Measurements from ENCODE around the gene FBXL20. TPM values are rescaled to one million over a fixed set of nuclear protein-coding genes. Genes with fewer than 3 reads are reported as not detected.
A peak's percentile ranks its signal among the peaks of the same experiment; 100 is the strongest.
"Not testable (repeated sequence)": the region's sequence is repeated elsewhere in the genome, so short reads cannot be mapped to it uniquely, and the experiment has no call there.

FBXL20 gene
- total and polyA plus RNA-seq, 2 donors = 4.0 to 18.6 TPM

DNA sequence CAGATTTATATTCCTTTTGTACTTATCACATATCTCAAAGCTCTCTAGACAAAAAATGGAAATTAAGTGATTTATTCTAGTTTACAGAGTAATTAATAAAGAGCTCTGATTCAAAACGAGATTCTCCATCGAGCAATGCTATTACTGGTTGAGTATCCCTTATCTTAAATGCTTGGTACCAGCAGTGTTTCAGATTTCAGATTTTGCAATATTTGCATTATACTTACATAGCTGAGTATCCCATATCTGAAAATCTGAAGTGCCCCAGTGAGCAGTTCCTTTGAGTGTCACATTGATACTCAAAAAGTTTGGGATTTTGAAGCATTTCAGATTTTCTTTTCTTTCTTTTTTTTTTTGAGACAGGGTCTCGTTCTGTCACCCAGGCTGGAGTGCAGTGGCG, 118.3 kb downstream of the FBXL20 start:
- H3K36me3 ChIP-seq (ENCODE audit: insufficient read depth) = peaks cover 3% of the 10 kb centered on the region

DNA sequence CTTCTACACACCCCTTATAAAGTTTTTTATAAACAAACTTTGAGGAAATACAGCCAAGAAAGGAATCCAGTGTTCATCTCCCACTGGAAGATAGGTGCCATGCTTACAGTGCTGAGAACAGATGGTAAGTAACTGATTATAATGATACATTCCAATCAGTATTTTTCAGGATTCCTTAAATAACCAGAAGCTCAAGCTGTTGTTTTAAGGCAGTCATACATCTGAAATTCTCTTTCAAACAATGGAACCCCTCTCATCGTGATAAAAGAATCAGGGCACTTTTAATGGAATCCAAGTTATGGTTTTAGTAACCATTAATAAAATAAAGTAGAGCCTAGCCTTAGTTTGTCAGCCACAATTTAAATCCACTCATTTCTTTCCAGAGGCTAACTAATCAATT, 119.6 kb downstream of the FBXL20 start:
- Histone ChIP-seq H3K4me3 (ENCODE audit: low read depth, low read length) (no peak overlapping the region), H3K36me3 (ENCODE audit: insufficient read depth) (peaks cover 2% of the 10 kb centered on the region), H3K4me1 (ENCODE audit: insufficient read depth) (no peaks in the 10 kb centered on the region), H3K27ac (ENCODE audit: low read depth) (no peak overlapping the region)
- DNase-seq (ENCODE audit: extremely low spot score) = no peak
- WGBS = 40% methylated on average over 1 of the region's 1 CpG

More for the DNA sequence above, 118.3 kb downstream of the FBXL20 start:
- 91% methylated on average over 4 of the region's 4 CpGs for WGBS
- no peak overlapping the region for H3K27ac ChIP-seq (ENCODE audit: low read depth)
- no peaks in the 10 kb centered on the region for H3K4me1 ChIP-seq (ENCODE audit: insufficient read depth)
- no peak for DNase-seq (ENCODE audit: extremely low spot score)
- no peak overlapping the region for H3K4me3 ChIP-seq (ENCODE audit: low read depth, low read length)

DNA sequence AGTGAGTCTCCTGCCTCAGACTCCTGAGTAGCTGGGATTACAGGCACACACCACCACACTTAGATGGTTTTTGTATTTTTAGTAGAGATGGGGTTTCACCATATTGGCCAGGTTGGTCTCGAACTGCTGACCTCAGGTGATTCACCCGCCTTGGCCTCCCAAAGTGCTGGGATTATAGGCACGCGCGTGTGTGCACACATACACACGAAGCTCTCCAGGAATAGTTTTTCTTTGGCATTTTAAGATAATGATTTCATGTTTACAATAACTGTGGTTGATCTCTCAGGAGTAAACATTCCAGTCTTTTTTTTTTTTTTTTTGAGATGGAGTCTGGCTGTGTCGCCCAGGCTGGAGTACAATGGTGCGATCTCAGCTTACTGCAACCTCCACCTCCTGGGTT, 123.2 kb downstream of the FBXL20 start:
- 89% methylated on average over 8 of the region's 8 CpGs for WGBS
- not testable (repeated sequence) for H3K27ac ChIP-seq (ENCODE audit: low read depth); DNase-seq (ENCODE audit: extremely low spot score); H3K4me1 ChIP-seq (ENCODE audit: insufficient read depth); H3K36me3 ChIP-seq (ENCODE audit: insufficient read depth); H3K4me3 ChIP-seq (ENCODE audit: low read depth, low read length)

DNA sequence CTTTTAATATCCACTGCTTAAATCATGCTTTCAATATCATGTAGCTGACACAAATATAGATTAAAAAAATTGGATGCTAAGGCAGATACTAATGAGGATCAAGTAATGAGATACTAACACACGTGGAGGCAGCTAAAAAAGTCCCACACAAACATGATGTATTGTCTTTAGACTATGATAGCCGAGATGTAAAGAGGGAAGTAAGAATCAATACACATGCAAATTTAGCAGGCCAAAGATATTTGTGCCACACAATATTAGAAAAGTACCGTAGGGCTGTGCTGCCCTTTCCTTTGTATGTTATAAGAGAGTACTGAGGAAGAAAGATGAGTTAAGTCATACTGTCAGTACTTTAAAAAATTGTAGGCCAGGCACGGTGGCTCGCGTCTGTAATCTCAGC, 124.3 kb downstream of the FBXL20 start:
- 81% methylated on average over 6 of the region's 6 CpGs for WGBS
- Histone ChIP-seq H3K27ac (ENCODE audit: low read depth) (no peak overlapping the region), H3K36me3 (ENCODE audit: insufficient read depth) (peaks cover 2% of the 10 kb centered on the region), H3K4me3 (ENCODE audit: low read depth, low read length) (no peak overlapping the region), H3K4me1 (ENCODE audit: insufficient read depth) (no peaks in the 10 kb centered on the region)
- DNase-seq (ENCODE audit: extremely low spot score) = no peak

DNA sequence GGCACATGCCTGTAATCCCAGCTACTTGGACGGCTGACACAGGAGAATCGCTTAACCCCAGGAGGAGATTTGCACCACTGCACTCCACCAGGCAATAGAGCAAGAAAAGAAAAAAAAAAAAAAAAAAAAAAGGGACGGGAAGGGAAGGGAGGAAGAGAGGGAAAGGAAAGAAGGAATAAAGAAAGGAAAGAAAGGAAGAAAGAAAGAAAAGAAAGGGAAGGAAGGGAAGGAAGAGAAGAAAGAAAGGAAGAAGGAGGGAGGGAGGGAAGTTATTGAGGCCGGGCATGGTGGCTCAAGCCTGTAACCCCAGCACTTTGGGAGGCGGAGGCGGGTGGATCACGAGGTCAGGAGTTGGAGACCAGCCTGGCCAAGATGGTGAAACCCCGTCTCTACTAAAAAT, 125.3 kb downstream of the FBXL20 start:
- DNase-seq (ENCODE audit: extremely low spot score) = no peak
- Histone ChIP-seq H3K4me1 (ENCODE audit: insufficient read depth) (no peaks in the 10 kb centered on the region), H3K36me3 (ENCODE audit: insufficient read depth) (peaks cover 2% of the 10 kb centered on the region), H3K27ac (ENCODE audit: low read depth) (no peak overlapping the region), H3K4me3 (ENCODE audit: low read depth, low read length) (no peak overlapping the region)
- 90% methylated on average over 8 of the region's 8 CpGs for WGBS

DNA sequence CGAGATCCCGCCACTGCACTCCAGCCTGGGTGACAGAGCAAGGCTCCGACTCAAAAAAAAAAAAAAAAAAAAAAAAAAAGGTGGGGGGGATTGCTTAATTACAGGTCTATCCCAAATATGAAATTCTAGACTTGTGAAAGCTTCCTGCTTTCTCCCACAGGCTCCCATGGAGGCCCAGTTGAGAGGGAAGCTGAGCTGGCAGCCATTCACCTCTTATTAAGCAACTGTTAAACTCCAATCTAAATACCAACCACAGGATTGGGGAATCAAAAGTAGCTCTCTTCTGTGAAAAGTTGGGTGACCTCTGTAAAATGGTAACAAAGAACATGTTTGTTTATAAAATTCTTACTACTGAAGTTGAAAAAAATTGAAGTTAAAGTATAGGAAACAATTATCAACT, 129.9 kb downstream of the FBXL20 start:
- DNase-seq (ENCODE audit: extremely low spot score) = no peak
- Histone ChIP-seq H3K36me3 (ENCODE audit: insufficient read depth) (peaks cover 4% of the 10 kb centered on the region), H3K4me3 (ENCODE audit: low read depth, low read length) (no peak overlapping the region), H3K27ac (ENCODE audit: low read depth) (no peak overlapping the region), H3K4me1 (ENCODE audit: insufficient read depth) (no peaks in the 10 kb centered on the region)
- WGBS = 94% methylated on average over 3 of the region's 3 CpGs

DNA sequence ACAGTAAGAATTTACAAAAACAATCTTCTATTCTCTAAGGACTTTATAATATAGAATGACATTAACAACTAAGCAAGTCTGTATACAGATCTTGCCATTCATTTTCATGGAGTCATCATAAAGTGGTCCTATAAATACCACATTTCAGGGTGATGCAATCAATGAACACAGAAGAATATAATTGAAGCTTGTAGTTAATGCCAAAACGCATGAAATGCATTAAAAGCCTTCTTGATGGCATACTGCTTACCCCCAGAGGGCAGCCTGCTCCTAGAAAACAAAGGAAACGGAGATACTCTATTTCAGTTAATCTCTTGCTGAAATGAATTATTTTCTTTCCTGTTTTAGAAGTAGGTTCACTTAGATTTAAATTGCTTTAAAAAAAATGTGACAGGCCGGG, 130.5 kb downstream of the FBXL20 start:
- Histone ChIP-seq H3K4me3 (ENCODE audit: low read depth, low read length) (no peak overlapping the region), H3K27ac (ENCODE audit: low read depth) (no peak overlapping the region), H3K4me1 (ENCODE audit: insufficient read depth) (no peaks in the 10 kb centered on the region), H3K36me3 (ENCODE audit: insufficient read depth) (peaks cover 4% of the 10 kb centered on the region)
- no peak for DNase-seq (ENCODE audit: extremely low spot score)
- WGBS = 22% methylated on average over 3 of the region's 3 CpGs

DNA sequence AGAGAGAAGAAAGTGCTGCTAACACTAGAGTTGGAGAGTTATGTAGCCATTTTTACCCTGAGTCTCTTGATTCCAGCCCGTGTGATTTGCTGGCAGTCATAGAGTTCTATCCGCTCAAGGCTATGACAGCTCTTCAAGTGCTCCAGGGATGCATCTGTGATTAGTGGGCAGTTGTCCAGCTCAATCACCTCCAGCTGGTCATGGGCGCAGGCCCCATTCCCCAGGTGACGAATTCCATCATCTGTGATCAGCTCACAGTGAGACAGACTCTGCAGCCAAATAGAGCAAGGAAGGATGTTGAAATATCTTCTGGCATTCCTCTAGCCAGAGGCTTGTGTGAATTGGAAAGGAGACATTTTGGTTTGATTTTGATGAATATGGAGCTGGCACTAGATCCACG, 137.3 kb downstream of the FBXL20 start:
- Histone ChIP-seq H3K36me3 (ENCODE audit: insufficient read depth) (peaks cover 8% of the 10 kb centered on the region), H3K27ac (ENCODE audit: low read depth) (no peak overlapping the region), H3K4me3 (ENCODE audit: low read depth, low read length) (no peak overlapping the region), H3K4me1 (ENCODE audit: insufficient read depth) (no peaks in the 10 kb centered on the region)
- no peak for DNase-seq (ENCODE audit: extremely low spot score)
- WGBS = 88% methylated on average over 5 of the region's 5 CpGs

DNA sequence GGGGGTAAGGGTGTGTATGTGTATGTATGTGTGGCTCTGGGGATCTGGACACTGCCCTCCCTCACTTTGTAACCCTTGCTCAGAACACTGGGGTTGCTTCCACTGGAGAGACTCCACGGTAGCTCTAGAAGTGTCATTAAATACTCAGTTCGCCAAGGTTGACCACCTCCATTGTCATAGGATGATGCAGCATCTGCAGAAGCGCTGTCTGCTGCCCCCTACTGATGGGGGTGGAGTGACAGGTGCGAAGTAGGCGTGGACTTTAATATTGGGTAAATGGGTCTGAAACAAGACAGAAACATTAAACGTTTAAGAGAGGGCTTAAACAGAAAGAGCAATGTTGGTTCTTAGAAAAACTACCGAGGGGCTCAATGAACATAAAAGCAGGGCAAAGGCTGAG, 140.1 kb downstream of the FBXL20 start:
- WGBS = 78% methylated on average over 7 of the region's 7 CpGs
- peaks cover 6% of the 10 kb centered on the region for H3K36me3 ChIP-seq (ENCODE audit: insufficient read depth)
- H3K27ac ChIP-seq (ENCODE audit: low read depth) = no peak overlapping the region
- no peak overlapping the region for H3K4me3 ChIP-seq (ENCODE audit: low read depth, low read length)
- H3K4me1 ChIP-seq (ENCODE audit: insufficient read depth) = no peaks in the 10 kb centered on the region
- DNase-seq (ENCODE audit: extremely low spot score) = no peak

DNA sequence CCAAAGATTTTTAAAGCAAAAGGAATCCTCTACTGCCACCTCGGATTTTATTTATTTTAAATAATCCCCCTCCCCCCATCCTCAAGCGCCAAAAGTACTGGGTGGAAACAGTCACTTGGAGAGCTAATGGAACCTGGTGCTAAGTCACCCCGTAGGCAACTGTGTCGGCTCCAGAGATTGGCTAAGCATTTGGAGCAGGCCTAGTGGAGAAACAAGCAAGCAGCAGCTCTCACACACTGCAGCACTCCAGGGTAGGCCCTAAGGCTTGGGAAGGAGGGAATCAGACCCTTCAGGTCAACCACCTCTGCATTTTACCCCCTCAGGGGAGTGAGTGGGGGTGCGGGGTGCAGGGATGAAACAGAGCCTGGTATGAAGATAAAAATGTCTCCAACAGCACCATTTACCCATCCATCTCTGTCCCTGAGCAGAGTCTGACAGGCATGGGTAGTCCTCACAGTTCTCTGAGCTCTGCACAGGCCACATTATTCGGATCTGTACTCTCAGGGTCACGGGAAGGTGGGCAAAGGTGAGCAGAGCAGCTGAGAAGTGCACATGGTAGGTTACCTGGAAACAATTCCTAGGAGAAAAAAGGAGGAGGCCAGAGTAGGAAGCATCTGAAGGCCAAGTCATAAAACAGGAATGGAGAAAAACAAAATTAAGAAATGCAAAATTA, 148.5 kb downstream of the FBXL20 start:
- Histone ChIP-seq H3K27ac (ENCODE audit: low read depth) (no peak overlapping the region), H3K4me3 (ENCODE audit: low read depth, low read length) (no peak overlapping the region), H3K36me3 (ENCODE audit: insufficient read depth) (no peaks in the 10 kb centered on the region), H3K4me1 (ENCODE audit: insufficient read depth) (no peaks in the 10 kb centered on the region)
- 69% methylated on average over 7 of the region's 7 CpGs for WGBS
- DNase-seq (ENCODE audit: extremely low spot score) = no peak

DNA sequence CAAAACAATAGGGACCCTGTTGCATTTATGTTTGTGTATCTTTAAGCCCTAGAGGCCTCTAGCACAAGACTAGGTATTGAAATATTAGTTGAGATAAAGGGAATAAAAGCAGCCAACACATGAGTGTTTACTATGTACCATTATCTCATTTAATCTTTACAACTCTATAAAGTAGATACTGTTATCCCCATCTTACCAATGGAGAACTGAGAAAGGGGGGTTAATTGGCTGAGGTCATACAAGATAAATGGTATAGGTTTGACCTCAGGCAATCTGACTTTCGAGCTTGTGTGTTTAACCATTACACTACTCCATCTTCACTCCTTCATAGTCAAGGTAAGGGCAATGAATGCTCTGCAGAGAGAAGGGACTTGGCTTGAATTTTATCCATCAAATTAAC, 149.4 kb downstream of the FBXL20 start:
- Histone ChIP-seq H3K36me3 (ENCODE audit: insufficient read depth) (no peaks in the 10 kb centered on the region), H3K27ac (ENCODE audit: low read depth) (no peak overlapping the region), H3K4me3 (ENCODE audit: low read depth, low read length) (no peak overlapping the region), H3K4me1 (ENCODE audit: insufficient read depth) (no peaks in the 10 kb centered on the region)
- no peak for DNase-seq (ENCODE audit: extremely low spot score)
- 41% methylated on average over 1 of the region's 1 CpG for WGBS

DNA sequence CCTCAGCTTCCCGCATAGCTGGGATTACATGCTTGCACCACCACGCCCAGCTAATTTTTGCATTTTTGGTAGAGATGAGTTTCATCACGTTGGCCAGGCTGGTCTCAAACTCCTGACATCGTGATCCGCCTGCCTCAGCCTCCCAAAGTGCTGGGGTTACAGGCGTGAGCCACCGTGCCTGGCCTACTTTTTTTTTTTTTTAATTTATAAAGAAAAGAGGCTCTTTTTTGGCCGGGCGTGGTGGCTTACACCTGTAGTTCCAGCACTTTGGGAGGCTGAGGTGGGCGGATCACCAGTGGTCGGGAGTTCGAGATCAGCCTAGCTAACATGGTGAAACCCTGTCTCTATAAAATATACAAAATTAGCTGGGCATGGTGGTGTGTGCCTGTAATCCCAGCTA, 151.3 kb downstream of the FBXL20 start:
- H3K36me3 ChIP-seq (ENCODE audit: insufficient read depth); H3K27ac ChIP-seq (ENCODE audit: low read depth); H3K4me1 ChIP-seq (ENCODE audit: insufficient read depth); H3K4me3 ChIP-seq (ENCODE audit: low read depth, low read length); DNase-seq (ENCODE audit: extremely low spot score): not testable (repeated sequence)
- 97% methylated on average over 12 of the region's 12 CpGs for WGBS

DNA sequence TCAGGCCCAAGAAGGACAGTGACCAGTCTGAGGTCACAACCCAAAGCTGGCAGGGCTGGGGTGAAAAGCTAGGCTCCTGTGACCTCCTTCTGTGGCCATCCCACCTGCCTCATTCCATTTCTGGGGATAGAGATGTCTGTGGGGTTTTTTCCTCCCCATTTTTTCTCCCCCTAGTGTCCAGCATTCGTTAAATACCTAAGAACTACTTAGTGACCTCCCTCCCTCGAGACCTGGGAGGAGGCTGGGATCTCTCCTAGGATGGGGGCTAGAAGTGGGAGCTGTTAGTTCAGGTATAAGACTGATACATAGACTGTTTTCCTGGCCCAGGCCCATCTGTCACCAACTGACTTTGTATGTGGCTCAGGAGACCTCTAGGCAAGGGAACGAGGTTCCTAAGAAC, 155.2 kb downstream of the FBXL20 start:
- 45% methylated on average over 3 of the region's 3 CpGs for WGBS
- Histone ChIP-seq H3K4me1 (ENCODE audit: insufficient read depth) (no peaks in the 10 kb centered on the region), H3K4me3 (ENCODE audit: low read depth, low read length) (no peak overlapping the region), H3K36me3 (ENCODE audit: insufficient read depth) (no peaks in the 10 kb centered on the region), H3K27ac (ENCODE audit: low read depth) (no peak overlapping the region)
- DNase-seq (ENCODE audit: extremely low spot score) = no peak

DNA sequence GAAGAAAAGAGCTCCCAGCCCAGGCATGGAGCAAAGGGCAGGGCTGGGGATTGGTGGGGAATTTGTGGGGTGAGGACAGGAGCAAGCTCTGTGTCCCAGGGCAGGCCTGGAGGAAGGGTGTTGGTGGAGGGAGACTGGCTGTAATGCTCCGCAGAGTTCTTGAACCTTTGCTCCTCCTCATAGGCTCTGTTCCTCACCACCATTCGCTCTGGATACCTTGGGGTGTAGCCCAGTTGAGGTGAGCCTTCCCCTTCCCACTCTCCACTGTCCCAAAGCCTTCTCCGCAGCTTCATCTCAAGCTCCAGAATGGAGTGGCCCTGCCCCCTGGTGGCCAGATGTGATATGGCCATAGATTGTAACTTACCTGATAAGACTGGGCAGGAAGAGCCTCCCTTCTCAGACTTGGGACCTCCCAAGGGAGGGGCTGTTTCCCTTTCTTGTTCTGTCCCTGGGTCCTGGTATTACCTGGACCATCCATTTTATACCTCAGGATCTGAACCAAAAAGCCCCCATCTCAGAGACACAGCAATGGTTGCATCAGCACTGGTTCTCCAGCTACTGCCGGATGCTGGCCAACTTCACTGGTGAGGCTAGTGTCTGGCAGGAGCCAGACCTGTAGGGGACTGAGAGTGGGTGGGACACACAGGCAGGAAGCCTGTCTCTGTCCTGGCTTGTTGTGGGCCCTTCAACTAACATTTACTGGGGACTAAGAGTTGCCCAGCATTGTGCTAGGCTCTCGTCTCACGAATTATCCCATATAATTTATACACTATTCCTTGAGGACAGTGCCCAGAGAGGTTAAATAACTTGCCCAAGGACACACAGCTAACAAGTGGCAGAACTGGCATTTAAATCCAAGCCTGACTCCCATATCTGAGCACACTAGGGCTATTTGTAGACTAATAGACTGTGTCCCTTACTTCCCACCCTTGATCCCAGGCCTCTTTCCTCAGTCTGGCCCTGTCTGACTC, 156.5 kb downstream of the FBXL20 start:
- DNase-seq (ENCODE audit: extremely low spot score) = peak; percentile 75
- Histone ChIP-seq H3K4me3 (ENCODE audit: low read depth, low read length) (no peak overlapping the region), H3K27ac (ENCODE audit: low read depth) (no peak overlapping the region), H3K4me1 (ENCODE audit: insufficient read depth) (no peaks in the 10 kb centered on the region), H3K36me3 (ENCODE audit: insufficient read depth) (no peaks in the 10 kb centered on the region)
- 41% methylated on average over 6 of the region's 6 CpGs for WGBS

All from urinary bladder (tissue), 4 donors.